NB4 (cell line): ENCODE measurements around the gene PPP1R14C.

Experiments
- CTCF ChIP-seq: IDR thresholded peaks from one replicate; pipeline ENCODE4 v1.5.1; 2012; ENCODE audit warnings: low read depth, low read length
- MAX ChIP-seq: IDR thresholded peaks from 2 replicates; pipeline ENCODE4 v1.6.1; 2011; ENCODE audit warnings: low read depth, low read length
- MYC ChIP-seq: IDR thresholded peaks from 2 replicates; pipeline ENCODE4 v1.6.1; 2011; ENCODE audit warnings: low read depth, low read length
- POLR2A ChIP-seq: IDR thresholded peaks from 2 replicates; pipeline ENCODE4 v1.6.1; 2011; ENCODE audit warnings: mild to moderate bottlenecking; ENCODE audit not compliant: insufficient read length; ENCODE audit errors: extremely low read depth

- TF ChIP-seq CTCF (no peak), POLR2A (no peak), MYC (no peak), MAX (no peak)
These were observed 113.0 kb downstream of the PPP1R14C start for GRCh38 chr6:150255840-150256239.
